Stimulated activated naive CD4-positive, alpha-beta T cell treated with Interleukin-2 at 50 U/mL for 16 hours (primary cell): ENCODE data around the gene SCRG1.

ENCODE experiments used
- DNase-seq: peaks from one replicate; lab custom pipeline; 2025; lab: John Stamatoyannopoulos, UW

SCRG1 gene

GRCh38 chr4:173360587-173361221 is 38.2 kb downstream of the SCRG1 start:
- no peak for DNase-seq

DNA sequence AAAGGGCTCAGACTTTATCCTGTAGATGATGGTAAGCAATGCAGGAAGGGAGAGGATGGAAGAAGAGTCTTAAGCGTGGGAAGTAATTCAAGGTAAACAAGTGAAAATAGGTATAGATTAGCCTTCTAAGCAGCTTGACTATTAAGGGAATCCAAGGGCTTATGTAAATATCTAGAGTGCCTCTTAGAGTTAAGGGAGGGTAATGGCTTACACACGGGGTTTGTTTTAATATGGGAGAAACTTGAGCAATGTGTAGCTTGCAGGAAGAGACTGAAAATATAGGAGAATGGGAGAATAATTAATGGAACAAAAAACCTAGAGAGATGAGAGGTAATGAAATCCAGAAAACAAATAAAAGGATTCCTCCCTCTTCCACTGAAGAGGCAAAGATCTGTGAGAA is 41.0 kb downstream of the SCRG1 start:
- DNase-seq = no peak

DNA sequence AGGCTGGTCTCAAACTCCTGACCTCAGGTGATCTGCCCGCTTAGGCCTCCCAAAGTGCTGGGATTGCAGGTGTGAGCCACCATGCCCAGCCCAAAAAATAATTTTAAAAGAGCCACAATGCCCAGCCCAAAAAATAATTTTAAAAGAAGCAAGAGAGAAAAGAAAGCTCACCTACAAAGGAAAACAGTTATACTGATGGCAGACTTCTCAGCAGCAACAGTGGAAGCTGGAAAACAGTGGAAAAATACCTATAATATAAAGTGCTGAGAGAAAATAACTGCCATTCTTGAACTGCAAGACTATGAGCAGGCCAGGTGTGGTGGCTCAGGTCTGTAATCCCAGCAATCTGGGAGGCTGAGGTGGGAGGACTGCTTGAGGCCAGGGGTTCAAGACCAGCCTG is 51.4 kb downstream of the SCRG1 start:
- DNase-seq = no peak

DNA sequence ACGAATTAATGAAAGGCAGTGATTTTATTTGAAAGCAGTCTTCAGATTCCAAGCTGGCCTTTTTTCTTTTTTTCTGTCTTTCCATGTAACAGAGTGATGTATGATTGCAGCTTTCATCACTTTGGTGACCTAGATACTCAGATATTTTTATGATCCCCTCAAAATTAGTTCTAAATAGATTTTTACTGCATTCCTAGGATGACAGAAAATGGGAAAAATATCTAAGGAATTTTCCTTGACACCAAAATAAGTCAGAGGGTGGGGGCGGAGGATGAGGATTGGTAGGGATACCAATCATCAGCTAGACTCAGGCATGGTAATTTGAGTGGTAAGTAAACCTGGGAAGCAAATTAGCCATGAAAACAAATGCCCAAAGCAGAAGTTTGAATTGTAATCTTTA is 52.8 kb downstream of the SCRG1 start:
- no peak for DNase-seq

DNA sequence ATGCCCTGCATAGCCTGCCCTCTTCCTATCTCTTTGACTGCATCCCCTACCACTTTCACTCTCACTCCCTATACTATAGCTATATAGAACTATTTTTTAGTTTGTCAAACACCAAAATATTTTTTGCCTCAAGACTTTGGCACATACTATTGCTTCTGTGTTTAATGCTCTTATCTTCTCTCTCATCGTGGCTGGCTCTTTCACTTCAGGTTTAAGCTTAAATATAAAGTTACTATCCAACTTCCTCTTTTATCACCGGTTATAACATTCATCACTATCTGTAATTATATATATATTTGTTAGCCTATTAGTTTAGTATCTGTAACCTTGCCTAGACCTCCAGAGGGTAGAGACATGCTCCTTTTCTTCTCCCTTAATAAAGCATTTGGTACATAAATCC is 53.3 kb downstream of the SCRG1 start:
- no peak for DNase-seq

DNA sequence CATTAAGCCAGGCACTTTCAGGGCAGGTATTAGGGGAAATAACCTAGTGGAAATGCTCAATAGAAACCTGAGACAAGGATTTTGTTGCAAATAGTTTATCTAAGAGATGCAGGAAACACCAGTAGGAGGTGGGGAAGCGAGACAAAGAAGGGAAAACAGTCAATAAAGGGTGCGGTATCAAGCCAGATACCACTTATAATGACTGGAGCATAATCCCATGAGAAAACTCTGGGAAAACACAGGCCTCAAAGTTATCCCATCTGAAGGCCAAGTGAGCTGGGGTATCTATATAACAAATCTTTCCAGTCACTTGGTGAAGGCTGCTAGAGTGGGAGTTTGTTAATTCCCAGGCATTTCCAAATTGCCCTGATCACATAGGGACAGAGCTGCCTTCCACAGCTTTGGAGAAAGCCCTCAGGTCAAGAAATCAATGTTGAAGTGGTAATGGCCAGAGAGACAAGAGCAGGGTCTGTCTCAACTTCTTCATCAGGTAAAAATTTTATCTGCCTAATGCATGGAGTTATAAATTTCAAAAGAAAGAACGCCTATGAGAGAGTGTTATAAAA is 55.0 kb downstream of the SCRG1 start:
- no peak for DNase-seq

DNA sequence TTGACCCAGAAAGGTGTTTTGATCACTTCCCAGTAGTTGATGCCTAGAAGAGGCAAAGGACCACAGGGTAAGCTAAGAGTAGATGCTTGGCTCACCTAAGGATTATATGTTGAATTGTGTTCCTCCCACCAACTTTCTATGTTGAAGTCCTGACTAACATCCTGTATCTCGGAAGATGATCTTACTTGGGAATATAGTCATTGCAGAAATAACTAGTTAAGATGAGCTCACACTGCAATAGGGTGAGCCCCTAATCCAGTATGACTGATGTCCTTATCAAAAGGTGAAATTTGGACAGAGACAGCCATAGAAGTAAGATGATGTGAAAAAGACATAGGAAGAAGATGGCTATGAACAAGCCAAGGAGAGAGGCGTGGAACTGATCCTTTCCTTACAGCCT is 61.5 kb downstream of the SCRG1 start:
- DNase-seq = no peak

DNA sequence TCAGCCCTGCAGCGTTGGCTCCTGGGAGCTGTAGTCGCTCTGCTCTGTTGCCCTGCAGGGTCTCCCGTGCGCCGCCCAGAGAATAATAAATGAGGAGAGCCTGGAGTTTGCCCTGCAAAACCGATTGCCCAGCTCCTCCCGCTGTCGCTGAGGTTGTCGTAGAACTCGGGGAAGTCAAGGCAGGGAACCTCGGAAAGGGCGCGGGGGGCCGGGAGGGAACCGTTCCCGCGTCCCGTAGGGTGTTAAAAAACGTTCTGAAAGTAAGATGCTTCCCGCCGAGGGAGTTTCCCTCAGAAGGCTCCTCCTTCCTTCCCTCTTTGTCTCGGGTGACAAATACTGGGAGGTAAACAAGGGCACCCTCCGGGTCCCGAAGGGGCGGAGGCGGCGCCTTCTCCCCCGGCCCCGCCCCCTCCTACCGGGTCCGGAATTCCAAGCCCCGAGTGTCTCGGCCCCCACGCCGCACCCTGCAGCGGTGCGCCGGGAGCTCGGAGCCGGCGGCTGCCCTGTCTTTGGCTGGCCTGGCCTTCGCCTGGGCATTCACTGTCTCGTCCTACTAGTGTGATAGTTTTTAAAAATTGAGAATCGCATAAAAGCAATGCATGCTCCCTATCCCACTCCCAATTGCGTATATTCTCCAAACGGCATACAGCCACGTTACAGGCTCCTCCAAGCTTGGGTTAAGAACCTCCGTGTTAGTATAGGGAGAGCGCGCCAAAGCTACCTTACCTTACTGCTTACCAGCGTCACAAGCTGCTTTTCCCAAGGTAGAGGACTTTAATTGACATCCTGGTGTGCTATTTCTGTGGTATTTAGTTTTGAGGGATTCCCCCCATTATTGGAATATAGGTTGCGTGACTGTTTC is 63.8 kb downstream of the SCRG1 start:
- no peak for DNase-seq
